GM10248 (cell line): ENCODE data around the gene LCLAT1.
"Not testable (repeated sequence)": the region's sequence is repeated elsewhere in the genome, so short reads cannot be mapped to it uniquely, and the experiment has no call there.

ENCODE experiments used
- CTCF ChIA-PET: fragments of 300-600 bp; sonication (Branson Sonifier 250); formaldehyde crosslinking; extraction: SDS; loops from one replicate; lab custom pipeline; 2021; ENCODE audit warnings: antibody characterized with exemption; lab: Yijun Ruan, JAX
- POLR2A ChIA-PET: fragments of 350-650 bp; sonication (Branson Sonifier 250); formaldehyde crosslinking; extraction: SDS; loops from one replicate; lab custom pipeline; 2020; ENCODE audit warnings: antibody characterized with exemption; lab: Yijun Ruan, JAX
- DNase-seq: peaks from one replicate; pipeline ENCODE4 v3.0.0; 2012; ENCODE audit errors: extremely low spot score
- TF ChIP-seq, protein P1 (sequence below): IDR thresholded peaks from 2 replicates; pipeline ENCODE4 v1.5.1; 2012; ENCODE audit warnings: mild to moderate bottlenecking, low read depth; ENCODE audit errors: extremely low read depth, missing control alignments, control extremely low read depth

LCLAT1 gene

DNA sequence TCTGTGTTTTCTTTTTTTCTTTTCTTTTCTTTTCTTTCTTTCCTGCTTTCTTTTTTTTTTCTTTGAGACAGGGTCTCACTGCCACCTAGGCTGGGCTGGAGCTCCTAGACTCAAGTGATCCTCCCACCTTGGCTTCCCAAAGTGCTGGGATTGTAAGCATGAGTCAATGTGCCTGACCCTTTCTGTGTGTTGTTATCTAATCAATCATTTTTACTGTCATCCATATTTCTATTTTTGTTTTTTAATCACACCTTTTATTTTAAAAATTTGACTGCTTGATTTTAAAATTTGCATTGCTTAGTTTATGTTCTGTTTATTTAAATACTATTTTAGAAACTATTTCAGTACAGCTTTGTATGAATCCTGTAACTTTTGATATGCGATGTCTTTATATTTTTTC is 19.2 kb downstream of the LCLAT1 start:
- ChIA-PET CTCF (no interaction called here), POLR2A (no interaction called here)
- no peak for DNase-seq
- TF ChIP-seq, protein P1, sequence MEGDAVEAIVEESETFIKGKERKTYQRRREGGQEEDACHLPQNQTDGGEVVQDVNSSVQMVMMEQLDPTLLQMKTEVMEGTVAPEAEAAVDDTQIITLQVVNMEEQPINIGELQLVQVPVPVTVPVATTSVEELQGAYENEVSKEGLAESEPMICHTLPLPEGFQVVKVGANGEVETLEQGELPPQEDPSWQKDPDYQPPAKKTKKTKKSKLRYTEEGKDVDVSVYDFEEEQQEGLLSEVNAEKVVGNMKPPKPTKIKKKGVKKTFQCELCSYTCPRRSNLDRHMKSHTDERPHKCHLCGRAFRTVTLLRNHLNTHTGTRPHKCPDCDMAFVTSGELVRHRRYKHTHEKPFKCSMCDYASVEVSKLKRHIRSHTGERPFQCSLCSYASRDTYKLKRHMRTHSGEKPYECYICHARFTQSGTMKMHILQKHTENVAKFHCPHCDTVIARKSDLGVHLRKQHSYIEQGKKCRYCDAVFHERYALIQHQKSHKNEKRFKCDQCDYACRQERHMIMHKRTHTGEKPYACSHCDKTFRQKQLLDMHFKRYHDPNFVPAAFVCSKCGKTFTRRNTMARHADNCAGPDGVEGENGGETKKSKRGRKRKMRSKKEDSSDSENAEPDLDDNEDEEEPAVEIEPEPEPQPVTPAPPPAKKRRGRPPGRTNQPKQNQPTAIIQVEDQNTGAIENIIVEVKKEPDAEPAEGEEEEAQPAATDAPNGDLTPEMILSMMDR, result no peak

DNA sequence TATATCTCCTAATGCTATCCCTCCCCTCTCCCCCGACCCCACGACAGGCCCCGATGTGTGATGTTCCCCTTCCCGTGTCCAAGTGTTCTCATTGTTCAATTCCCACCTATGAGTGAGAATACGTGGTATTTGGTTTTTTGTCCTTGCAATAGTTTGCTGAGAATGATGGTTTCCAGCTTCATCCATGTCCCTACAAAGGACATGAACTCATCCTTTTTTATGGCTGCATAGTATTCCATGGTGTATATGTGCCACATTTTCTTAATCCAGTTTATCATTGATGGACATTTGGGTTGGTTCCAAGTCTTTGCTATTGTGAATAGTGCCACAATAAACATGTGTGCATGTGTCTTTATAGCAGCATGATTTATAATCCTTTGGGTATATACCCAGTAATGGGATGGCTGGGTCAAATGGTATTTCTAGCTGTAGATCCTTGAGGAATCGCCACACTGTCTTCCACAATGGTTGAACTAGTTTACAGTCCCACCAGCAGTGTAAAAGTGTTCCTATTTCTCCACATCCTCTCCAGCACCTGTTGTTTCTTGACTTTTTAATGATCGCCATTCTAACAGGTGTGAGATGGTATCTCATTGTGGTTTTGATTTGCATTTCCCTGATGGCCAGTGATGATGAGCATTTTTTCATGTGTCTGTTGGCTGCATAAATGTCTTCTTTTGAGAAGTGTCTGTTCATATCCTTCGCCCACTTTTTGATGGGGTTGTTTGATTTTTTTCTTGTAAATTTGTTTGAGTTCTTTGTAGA is 20.2 kb downstream of the LCLAT1 start:
- CTCF ChIA-PET, POLR2A ChIA-PET, DNase-seq: not testable (repeated sequence)

DNA sequence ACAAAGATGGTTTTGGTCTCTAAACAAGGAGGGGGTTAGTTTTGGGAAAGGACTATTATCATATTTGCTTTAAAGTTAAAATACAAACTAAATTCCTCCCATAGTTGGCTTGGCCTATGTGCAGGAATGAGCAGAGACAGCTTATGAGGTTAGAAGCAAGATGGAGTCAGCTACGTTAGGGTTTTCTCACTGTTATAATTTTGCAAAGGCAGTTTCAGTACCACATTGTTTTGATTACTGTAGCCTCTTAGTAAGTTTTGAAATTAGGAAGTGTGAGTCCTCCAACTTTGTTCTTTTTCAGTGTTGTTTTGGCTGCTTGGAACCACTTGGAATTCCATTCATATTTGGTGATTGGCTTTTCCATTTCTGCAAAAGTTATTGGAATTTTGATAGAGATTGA is 23.4 kb downstream of the LCLAT1 start:
- CTCF ChIA-PET, result interaction anchor here (0.9 kb wide), 1 partner anchor 61 kb away, joined by 3 read pairs; no protein-coding TSS in a partner anchor
- TF ChIP-seq, protein P1, result no peak
- POLR2A ChIA-PET, result no interaction called here
- no peak for DNase-seq

DNA sequence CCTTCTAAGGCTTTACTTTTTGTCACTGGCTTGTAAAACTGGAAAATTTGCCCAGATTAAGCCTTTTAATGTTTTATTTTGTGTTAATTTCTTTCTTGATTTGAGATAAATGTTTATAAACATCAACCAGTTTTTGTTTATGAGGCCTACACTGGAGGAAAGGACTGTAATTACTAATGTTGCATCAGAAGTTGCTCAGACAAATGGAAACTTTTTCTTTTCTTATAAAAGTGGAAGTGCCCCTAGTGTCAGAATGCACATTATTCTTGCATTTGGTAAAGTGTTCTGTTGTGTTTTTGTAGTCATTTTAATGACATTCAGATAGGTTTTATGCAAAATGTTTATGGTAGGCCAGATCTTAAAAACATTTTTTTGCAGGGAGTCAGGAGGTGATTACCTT is 25.3 kb downstream of the LCLAT1 start:
- POLR2A ChIA-PET, result interaction anchor here (0.6 kb wide), 1 partner anchor 308 kb away, joined by 3 read pairs; no protein-coding TSS in a partner anchor

DNA sequence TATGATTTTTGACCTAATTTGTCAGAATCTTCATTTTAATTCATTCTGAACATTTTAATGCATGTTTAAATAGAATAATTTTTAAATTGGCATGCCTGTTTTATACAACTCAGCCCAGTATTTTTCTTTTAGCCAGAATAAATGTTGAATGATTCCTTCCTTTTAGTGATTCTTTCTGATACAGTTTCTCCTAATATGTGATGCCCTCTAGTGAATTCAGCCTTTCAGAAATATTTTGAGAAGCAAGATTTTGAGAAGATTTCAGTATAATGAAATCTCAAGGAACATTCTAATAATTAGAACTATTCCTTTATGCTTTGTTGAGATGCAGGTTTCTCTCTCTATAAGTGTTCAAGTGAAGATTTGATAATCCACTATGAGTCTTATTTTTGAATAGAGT is 28.5 kb downstream of the LCLAT1 start:
- TF ChIP-seq, protein P1, result peak; percentile 16
- POLR2A ChIA-PET, result no interaction called here
- CTCF ChIA-PET, result interaction anchor here (0.7 to 1.6 kb wide), 6 partner anchors 13 to 238 kb away, joined by 3 to 7 read pairs (median 3); no protein-coding TSS in a partner anchor
- no peak for DNase-seq

More for the DNA sequence above, 25.3 kb downstream of the LCLAT1 start:
- TF ChIP-seq, protein P1, result no peak
- DNase-seq, result no peak
- CTCF ChIA-PET, result interaction anchor here (1.5 kb wide), 1 partner anchor 8 kb away, joined by 3 read pairs; no protein-coding TSS in a partner anchor

DNA sequence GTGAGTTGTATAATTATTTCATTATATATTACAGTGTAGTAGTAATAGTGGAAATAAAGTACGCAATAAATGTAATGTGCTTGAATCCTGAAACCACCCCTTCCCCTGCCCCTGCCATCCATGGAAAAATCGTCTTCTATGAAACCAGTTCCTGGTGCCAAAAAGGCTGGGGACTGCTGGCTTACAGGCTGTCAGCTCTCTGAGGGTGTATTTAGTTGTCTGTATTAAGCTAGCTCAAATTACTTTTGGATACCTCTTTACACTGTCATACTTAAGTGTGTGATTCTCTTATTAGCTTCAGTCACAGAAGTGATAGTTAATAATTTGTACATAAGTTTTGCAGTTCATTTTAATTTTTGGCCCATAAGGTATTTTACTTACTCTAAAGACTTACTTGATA is 29.6 kb downstream of the LCLAT1 start:
- POLR2A ChIA-PET, result interaction anchor here (0.6 kb wide), 1 partner anchor 246 kb away, joined by 5 read pairs; the partner anchor contains the start of gene LBH
- TF ChIP-seq, protein P1, result no peak
- CTCF ChIA-PET, result interaction anchor here (0.7 to 1.6 kb wide), 5 partner anchors 12 to 237 kb away, joined by 3 to 7 read pairs (median 3); no protein-coding TSS in a partner anchor
- DNase-seq, result no peak
